ENCODE data around the gene NCKAP5L.
A peak's percentile ranks its signal among the peaks of the same experiment; 100 is the strongest.

NCKAP5L gene

DNA sequence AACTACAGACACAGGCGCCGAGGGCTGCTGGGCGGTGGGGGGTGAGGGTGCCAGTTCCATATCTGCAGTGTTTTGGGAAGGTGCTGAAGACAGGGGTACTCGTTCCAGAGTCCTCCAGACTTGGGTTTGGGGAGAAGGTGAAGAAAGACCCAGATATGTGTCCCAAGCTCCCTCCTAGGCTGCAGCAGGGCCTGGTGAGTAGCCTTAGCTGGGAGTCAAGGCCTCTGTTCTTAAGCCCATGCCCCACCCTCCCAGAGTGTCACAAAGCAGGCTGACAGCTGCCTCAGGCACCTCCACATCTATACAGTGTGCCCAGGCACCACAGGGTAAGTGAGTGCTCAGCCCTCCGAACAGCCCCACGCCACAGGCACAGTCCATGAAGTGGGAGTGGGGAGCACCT is 4.3 kb downstream of the NCKAP5L start:
- no peak for DNase-seq

DNA sequence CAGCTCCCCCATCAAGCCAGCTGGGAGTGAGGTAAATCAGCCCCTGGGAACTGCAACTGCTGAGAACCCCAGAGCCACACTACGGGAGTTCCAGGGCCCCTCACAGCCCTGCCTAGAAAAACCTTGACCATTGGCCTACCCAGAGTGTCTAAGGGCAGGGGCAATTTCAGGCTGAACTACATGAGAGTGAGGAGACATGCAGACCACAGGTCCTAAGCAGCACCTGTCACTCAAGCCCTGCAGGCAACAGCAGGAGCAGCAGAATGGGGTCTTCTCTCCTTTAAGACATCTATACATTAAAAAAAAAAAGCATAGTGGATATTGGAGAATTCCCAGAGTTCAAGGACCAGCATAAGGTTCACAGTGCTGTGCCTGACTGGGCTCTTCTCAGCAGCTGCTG is 4.9 kb downstream of the NCKAP5L start:
- DNase-seq = no peak

- no peak for DNase-seq
These were observed 6.6 kb downstream of the NCKAP5L start for GRCh38 chr12:49821373-49822287.

GRCh38 chr12:49819786-49820185 is 8.4 kb downstream of the NCKAP5L start:
- DNase-seq = no peak

GRCh38 chr12:49818241-49818895 is 9.8 kb downstream of the NCKAP5L start:
- DNase-seq = no peak

DNA sequence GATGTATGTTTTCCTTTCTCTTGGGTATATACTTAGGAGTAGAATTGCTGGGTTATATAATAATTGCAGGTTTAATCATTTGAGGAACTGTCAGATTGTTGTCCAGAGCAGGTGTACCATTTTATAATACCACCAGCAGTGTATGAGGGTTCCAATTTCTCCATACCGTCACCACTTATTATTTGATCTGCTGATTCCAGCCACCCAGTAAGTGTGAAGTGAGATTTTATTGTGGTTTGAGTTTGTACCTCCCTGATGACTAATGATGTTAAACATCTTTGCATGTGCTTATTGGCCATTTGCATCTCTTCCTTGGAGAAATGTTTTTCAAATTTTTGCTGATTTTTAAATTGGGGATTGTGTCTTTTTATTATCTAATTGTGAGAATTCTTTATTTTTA is 15.1 kb downstream of the NCKAP5L start:
- DNase-seq = no peak

DNA sequence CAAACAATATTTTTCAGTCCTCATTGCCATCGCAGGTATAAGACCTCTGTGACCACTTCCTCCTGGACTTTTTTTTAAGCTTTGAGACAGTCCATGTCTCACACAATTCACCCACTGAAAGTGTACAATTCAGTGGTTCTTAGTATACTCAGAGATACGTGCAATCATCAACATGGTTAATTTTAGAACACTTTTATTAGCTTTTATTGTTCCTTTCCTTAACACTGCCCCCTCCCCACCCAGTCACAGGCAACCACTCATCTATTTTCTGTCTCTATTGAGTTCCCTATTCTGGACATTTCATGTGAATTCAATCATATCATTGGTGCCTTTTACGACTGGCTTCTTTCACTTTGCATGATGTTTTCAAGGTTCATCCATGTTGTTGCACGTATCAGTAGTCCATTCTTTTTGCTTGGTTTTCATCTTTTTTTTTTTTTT is 16.2 kb downstream of the NCKAP5L start:
- DNase-seq = no peak

DNA sequence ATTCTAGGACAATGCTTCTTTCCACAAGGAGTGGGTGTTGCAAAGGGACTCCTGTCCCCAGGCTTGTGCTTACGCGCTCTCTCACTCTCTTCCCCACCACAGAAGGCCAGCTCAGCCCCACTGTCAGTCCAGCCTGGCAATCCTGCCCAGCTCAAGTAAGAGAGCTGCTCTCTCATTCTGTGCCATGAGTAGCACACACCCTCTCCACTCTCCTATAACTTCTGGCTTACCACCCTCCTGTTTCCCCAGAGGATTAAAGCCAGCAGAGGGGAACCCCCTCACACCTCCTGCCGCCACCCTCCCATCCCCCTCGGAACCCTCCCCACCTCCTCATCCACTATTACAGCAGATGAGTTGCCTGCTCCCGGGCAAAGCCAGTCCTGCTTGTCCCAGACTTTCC is 17.1 kb downstream of the NCKAP5L start:
- no peak for DNase-seq

DNA sequence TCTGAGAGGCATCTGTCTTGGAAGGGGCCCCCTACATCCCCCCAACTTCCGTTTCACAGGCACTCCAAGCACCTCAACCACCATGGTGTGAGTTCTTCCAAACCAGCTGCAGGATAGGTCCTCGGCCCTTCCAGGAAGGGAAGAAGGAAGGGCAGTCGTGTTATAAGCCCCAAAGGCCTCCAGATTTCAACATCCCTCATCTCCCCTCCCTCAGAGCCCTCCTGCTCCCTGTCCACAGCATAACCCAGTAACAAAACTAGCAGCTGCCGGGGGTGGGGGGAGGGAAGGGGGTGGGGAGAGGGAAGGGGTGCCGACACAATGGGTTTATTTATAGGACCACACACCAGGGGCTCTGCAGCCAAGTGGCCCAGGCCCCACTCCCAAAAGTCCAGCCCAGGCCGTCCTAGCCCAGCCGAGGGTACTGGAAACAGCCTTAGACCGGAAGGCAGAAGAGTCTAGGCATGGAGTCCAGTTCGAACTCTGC is 18.3 kb downstream of the NCKAP5L start:
- DNase-seq = no peak

GRCh38 chr12:49809381-49809905 is 18.8 kb downstream of the NCKAP5L start:
- peak; percentile 22 for DNase-seq

DNA sequence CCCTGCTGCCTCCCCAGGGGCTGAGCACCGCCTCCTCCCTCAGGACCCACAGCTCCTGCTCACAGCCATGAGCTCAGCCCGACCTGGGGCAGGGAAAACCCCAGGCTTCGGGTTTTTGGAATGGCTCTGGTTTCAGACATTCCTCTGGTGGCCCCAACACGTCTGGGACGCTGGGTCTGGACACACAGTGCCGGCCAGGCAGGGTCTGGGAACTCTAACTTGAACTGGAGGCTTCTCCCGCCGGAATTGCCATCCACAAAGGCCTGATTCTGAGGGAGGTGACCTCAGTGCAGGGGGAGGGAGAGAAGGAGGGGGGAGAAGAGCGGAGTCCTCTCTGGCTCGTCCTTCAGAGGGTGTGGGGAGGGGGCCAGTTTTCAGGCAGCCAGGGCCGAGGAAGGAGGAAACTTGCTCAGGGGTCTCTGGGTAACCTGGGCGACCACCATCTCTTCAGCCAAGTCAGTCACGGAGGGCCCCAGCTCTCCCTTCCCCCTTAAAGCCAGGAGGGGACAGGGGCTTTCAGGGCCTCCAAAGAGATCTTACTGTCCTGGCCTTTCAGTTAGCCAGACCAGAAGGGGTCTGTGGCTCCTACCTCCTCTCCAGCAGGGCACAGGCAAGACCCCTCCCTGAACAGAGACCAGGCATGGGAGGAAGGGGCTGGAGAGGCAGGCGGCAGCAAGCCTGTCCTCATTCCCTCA is 19.4 kb downstream of the NCKAP5L start:
- no peak for DNase-seq

- DNase-seq = no peak
These were observed 20.1 kb downstream of the NCKAP5L start for GRCh38 chr12:49807991-49808580.

DNA sequence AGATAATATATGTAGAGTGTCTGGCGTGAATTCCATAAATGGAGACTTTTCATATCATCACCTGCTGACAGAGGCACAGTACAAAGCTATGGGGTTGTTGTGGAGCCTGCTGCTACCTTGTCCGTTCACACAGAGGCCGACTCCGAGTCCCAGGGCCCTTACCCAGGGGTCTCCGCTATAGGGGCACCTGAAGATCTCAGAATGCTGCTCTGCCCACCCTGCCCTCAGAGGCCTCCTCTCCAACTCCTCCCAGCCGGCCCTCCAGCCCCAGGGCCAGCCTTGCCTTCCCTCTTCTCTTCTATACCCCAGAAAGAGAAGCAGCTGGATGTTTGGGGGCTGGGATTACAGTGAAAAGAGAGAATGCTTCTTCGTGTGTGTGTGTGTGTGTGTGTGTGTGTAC is 21.3 kb downstream of the NCKAP5L start:
- no peak for DNase-seq

- no peak for DNase-seq
These were observed 21.8 kb downstream of the NCKAP5L start for GRCh38 chr12:49806321-49806813.

DNA sequence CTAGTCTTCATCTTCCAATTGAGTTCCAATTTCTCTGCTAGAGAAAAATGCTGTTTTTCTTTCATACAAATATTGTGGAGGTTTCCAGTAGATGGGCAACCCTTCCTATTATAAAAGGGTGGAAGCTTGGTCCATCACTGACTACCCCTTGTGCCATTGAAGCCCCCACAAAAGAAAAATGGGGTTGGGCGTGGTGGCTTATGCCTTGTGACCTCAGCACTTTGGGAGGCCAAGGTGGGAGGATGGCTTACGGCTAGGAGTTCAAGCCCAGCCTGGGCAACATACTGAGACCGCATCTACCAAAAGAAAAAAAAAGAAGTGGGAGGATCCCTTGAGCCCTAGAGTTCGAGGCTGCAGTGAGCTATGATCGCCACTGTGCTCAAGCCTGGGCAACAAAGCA is 22.8 kb downstream of the NCKAP5L start:
- DNase-seq = no peak

DNA sequence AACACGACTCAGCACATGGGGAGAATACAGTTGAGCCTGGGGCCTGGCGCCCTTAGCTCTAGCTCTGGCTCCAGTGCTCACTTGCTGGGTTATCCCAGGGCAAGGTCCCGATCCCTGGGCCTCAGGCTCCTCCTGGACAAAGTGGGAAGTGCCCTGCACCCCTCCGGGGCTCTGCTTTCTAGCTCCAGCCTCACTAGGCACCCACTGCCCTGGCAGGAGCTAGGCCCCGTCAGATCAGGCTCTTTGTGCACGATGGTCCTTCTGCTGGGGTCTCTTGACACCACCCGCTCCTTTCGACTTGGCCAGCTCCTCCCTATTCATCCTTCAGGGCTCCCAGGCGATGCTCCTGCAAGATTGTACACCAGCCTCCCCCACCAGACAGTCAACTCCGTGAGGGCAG is 23.4 kb downstream of the NCKAP5L start:
- DNase-seq = no peak

DNA sequence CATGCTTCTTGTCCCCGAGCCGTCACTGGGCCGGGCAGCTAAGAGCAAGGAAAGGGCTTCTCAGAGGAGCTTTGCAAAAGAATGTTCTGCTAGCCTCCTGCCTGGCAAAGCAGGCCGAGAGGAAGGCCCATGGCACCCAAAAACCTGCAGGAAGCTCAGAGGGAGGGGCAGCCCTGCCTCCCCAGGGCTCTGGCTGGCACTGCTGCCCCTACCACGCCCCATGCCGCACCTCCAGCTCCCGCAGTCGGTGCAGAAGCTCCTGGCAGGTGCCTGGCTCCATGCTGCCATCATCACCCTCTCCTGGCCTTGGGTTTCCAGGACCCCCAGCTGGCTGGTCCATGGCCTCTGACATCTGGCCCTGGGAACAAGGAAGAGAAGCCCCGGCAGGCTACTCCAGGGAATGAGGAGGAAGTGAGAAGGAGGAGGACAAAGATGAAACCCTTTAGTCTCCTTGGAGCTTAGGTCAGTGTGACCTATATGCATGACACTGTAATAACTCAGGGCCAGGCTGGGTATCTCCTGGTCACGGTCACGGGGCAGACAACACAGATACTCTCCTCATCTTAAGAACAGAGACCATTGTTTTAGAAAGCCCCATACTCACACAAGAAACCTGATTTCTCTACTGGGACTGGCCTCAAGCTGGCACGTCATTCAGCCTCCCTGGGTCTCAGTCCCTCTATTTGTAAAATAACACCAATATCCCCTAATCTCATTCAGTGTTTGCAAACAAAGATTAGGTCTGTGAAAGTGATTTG is 24.3 kb downstream of the NCKAP5L start:
- no peak for DNase-seq

- DNase-seq = no peak
These were observed 26.8 kb downstream of the NCKAP5L start for GRCh38 chr12:49801141-49802063.

DNA sequence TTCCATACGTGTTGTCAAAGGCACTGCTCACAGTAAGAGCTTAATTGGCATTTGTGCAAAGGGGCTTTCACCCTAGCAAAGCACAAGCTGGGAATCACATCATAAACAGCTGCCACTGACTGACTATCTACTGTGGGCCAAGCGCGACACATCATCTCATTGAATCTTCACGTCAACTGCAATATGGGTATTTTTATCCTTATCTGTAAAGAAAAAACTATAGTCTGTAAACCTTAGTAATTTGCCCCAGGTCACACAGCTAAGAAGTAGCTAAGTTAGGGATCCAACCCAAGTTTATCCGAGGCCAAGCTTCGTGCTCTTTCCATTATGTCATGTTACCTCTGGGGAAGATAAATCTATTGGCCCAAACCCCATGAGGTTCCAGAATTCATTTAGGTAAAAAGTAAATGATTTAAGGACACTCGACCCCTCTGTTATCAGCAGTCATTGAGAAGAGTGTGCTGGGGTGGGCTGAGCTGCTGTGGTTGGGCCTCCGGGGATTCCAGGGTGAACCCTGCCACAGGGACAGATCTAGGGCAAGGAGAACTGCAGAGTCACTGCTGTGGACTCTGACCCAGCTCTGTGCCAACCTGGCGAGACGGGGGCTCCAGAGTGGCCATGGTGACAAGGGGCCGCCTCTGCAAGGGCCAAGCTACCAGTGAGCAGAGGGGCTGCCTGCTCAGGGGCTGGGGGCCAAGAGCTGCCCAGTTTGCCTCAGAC is 27.6 kb downstream of the NCKAP5L start:
- DNase-seq = no peak

GRCh38 chr12:49798934-49799333 is 29.3 kb downstream of the NCKAP5L start:
- DNase-seq = no peak

All from DMS 273 treated with DMSO at 0.1 percent for 48 hours (cell line).